Naive thymus-derived CD4-positive, alpha-beta T cell (primary cell): ENCODE data around the gene CNOT11. TPM values are rescaled to one million over a fixed set of nuclear protein-coding genes. Genes with fewer than 3 reads are reported as not detected.

Source experiments
- ATAC-seq: fragments of 150-1000 bp; cut with Tn5 transposase; 2 replicates; pipeline ENCODE4 v1.10.0; 2021; ENCODE audit warnings: mild to moderate bottlenecking, moderate library complexity
- CTCF ChIA-PET: fragments of 350-600 bp; sonication (Branson Sonifier 250); formaldehyde crosslinking; loops from one replicate; lab custom pipeline; 2021; ENCODE audit warnings: antibody characterized with exemption; lab: Charles Lee
- POLR2A ChIA-PET: fragments of 350-600 bp; sonication (Branson Sonifier 250); formaldehyde crosslinking; loops from one replicate; lab custom pipeline; 2021; ENCODE audit warnings: antibody characterized with exemption, inconsistent platforms; lab: Charles Lee
- DNase-seq, 9 donors: peaks; one replicate each; pipeline versions ENCODE4 v3.0.0 to v3.0.0-alpha.2; 2020 to 2022; ENCODE audit warnings: mixed read lengths in 1 of 9
- H3K27ac ChIP-seq: one replicate; pipeline ENCODE4 v1.7.0; 2013; ENCODE audit warnings: mild to moderate bottlenecking, low read depth, low read length, moderate library complexity
- H3K27me3 ChIP-seq, 2 donors: one replicate each; pipeline ENCODE4 v1.7.0; 2013; ENCODE audit warnings: low read length in 2 of 2, mild to moderate bottlenecking in 2 of 2, moderate library complexity in 2 of 2; ENCODE audit not compliant: control insufficient read depth in 2 of 2, insufficient read depth in 2 of 2
- H3K36me3 ChIP-seq, 3 experiments: 1 replicate in 2 of 3; 2 replicates in 1 of 3; pipeline ENCODE4 v1.7.0; 2013; ENCODE audit warnings: low read length in 3 of 3, mild to moderate bottlenecking in 3 of 3, moderate library complexity in 1 of 3; ENCODE audit not compliant: insufficient read depth in 3 of 3, control insufficient read depth in 2 of 3
- H3K4me1 ChIP-seq, 2 donors: one replicate each; pipeline ENCODE4 v1.7.0; 2013; ENCODE audit warnings: low read length in 2 of 2, mild to moderate bottlenecking in 2 of 2, moderate library complexity in 1 of 2; ENCODE audit not compliant: control insufficient read depth in 2 of 2, insufficient read depth in 2 of 2
- H3K4me3 ChIP-seq: 2 replicates; pipeline ENCODE4 v1.7.0; 2013; ENCODE audit warnings: mild to moderate bottlenecking, low read length
- H3K9me3 ChIP-seq, 3 experiments: 1 replicate in 2 of 3; 2 replicates in 1 of 3; pipeline ENCODE4 v1.7.0; 2013; ENCODE audit warnings: low read length in 3 of 3; ENCODE audit not compliant: control insufficient read depth in 2 of 3
- H3K27ac Mint-ChIP-seq, 9 donors: one replicate each; pipeline ENCODE4 v1.8.0; 2020 to 2022; ENCODE audit warnings: mixed read lengths in 9 of 9, mild to moderate bottlenecking in 8 of 9, moderate library complexity in 5 of 9, inconsistent platforms in 2 of 9
- H3K27me3 Mint-ChIP-seq, 5 donors: one replicate each; pipeline ENCODE4 v1.8.0; 2021 to 2022; ENCODE audit warnings: mixed read lengths in 5 of 5, mild to moderate bottlenecking in 1 of 5
- H3K36me3 Mint-ChIP-seq, 5 donors: one replicate each; pipeline ENCODE4 v1.8.0; 2020 to 2022; ENCODE audit warnings: mixed read lengths in 5 of 5, mild to moderate bottlenecking in 3 of 5, inconsistent platforms in 1 of 5
- H3K4me1 Mint-ChIP-seq, 7 donors: one replicate each; pipeline ENCODE4 v1.8.0; 2020 to 2022; ENCODE audit warnings: mixed read lengths in 7 of 7, mild to moderate bottlenecking in 3 of 7, inconsistent platforms in 1 of 7
- H3K4me3 Mint-ChIP-seq, 10 donors: one replicate each; pipeline ENCODE4 v1.8.0; 2020 to 2022; ENCODE audit warnings: mild to moderate bottlenecking in 10 of 10, mixed read lengths in 10 of 10, moderate library complexity in 6 of 10, inconsistent platforms in 2 of 10
- H3K9me3 Mint-ChIP-seq, 11 donors: one replicate each; pipeline ENCODE4 v1.8.0; 2020 to 2022; ENCODE audit warnings: mixed read lengths in 11 of 11, mild to moderate bottlenecking in 4 of 11, inconsistent platforms in 1 of 11, moderate library complexity in 1 of 11
- intact Hi-C, 2 donors: fragments of 100-400 bp; cut with micrococcal nuclease; formaldehyde crosslinking; loops; one replicate each; pipeline ENCODE4 v1.15.1; 2023
- polyA plus RNA-seq, 2 donors: library from polyadenylated mRNA; unstranded; fragments of 300-500 nt; fragmentation: Illumina TruSeq; gene quantifications; one replicate each; pipeline ENCODE4 v1.2.3, GENCODE V29; 2021
- total RNA-seq, 6 experiments: library from RNA in 5 of 6; stranded (reverse) in 5 of 6; gene quantifications; 1 replicate in 5 of 6; 2 replicates in 1 of 6; pipeline ENCODE4 v1.2.3 and lab custom pipeline; 2021 to 2026

CNOT11 gene
- total and polyA plus RNA-seq, 7 experiments from 2014 or later = 49.0 to 65.7 (median 60.4) TPM

GRCh38 chr2:101290711-101291110 is 38.0 kb downstream of the CNOT11 start:
- peak overlapping the region in 2 of 9 donors; percentile 0 to 66 for H3K27ac Mint-ChIP-seq
- H3K4me3 ChIP-seq = no peak overlapping the region
- H3K4me3 Mint-ChIP-seq = no peak overlapping the region
- no peak overlapping the region for H3K27ac ChIP-seq
- POLR2A ChIA-PET = interaction anchor here (0.6 to 1.1 kb wide), 2 partner anchors 13 to 40 kb away, joined by 3 to 4 read pairs; no protein-coding TSS in a partner anchor
- intact Hi-C loops = no loop called here
- H3K27me3 ChIP-seq = no peaks in the 10 kb centered on the region
- ATAC-seq = no peak
- no peaks in the 10 kb centered on the region for H3K27me3 Mint-ChIP-seq
- no peaks in the 10 kb centered on the region for H3K9me3 Mint-ChIP-seq
- H3K9me3 ChIP-seq = no peaks in the 10 kb centered on the region
- CTCF ChIA-PET = no interaction called here
- H3K36me3 Mint-ChIP-seq = peaks cover 1 to 44% (median 15%) of the 10 kb centered on the region in 5 donors
- peaks cover 5 to 50% (median 23%) of the 10 kb centered on the region in 3 experiments for H3K36me3 ChIP-seq
- peaks cover 7 to 57% (median 36%) of the 10 kb centered on the region in 7 donors for H3K4me1 Mint-ChIP-seq
- peaks cover 5 to 6% of the 10 kb centered on the region in 2 donors for H3K4me1 ChIP-seq
- DNase-seq = no peak

DNA sequence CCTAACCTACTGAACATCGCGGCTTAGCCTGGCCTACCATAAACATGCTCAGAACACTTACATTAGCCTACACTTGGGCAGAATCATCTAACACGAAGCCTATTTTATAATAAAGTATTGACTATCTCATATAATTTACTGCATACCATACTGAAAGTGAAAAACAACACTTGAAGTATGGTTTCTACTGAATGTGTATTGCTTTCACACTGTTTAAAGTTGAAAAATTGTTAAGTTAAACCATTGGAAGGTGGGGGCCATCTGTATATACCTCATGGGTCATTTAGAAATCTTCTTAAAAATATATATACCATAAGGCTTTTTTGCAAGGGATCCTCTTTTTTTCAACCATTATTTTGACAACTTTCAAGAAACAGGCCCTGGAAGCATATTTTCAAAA is 39.3 kb downstream of the CNOT11 start:
- Mint-ChIP-seq H3K27ac (peak overlapping the region in 1 of 9 donors; percentile 8), H3K36me3 (peaks cover 0 to 35% (median 9%) of the 10 kb centered on the region in 5 donors), H3K4me3 (no peak overlapping the region), H3K4me1 (peaks cover 18 to 67% (median 46%) of the 10 kb centered on the region in 7 donors), H3K27me3 (no peaks in the 10 kb centered on the region), H3K9me3 (no peaks in the 10 kb centered on the region)
- H3K27ac ChIP-seq = no peak overlapping the region
- H3K9me3 ChIP-seq = no peaks in the 10 kb centered on the region
- peaks cover 0 to 38% (median 21%) of the 10 kb centered on the region in 3 experiments for H3K36me3 ChIP-seq
- no peak for DNase-seq
- ChIA-PET CTCF (no interaction called here), POLR2A (interaction anchor here (0.7 to 1.1 kb wide), 2 partner anchors 39 to 475 kb away, joined by 3 read pairs; no protein-coding TSS in a partner anchor)
- ATAC-seq = no peak
- intact Hi-C loops = no loop called here
- peaks cover 11 to 15% of the 10 kb centered on the region in 2 donors for H3K4me1 ChIP-seq
- H3K27me3 ChIP-seq = no peaks in the 10 kb centered on the region
- no peak overlapping the region for H3K4me3 ChIP-seq

GRCh38 chr2:101293544-101293943 is 40.9 kb downstream of the CNOT11 start:
- ChIA-PET CTCF (interaction anchor here (1.0 kb wide), 1 partner anchor 49 kb away, joined by 3 read pairs; no protein-coding TSS in a partner anchor), POLR2A (no interaction called here)
- no peak for DNase-seq
- peak overlapping the region; percentile 14 for H3K27ac ChIP-seq
- no peaks in the 10 kb centered on the region for H3K9me3 Mint-ChIP-seq
- no peak overlapping the region for H3K4me3 ChIP-seq
- H3K36me3 Mint-ChIP-seq = peaks cover 0 to 28% (median 8%) of the 10 kb centered on the region in 5 donors
- no peaks in the 10 kb centered on the region for H3K27me3 Mint-ChIP-seq
- H3K27ac Mint-ChIP-seq = peak overlapping the region in 1 of 9 donors; percentile 41
- no peaks in the 10 kb centered on the region for H3K9me3 ChIP-seq
- H3K4me3 Mint-ChIP-seq = no peak overlapping the region
- no peaks in the 10 kb centered on the region for H3K27me3 ChIP-seq
- peaks cover 13 to 27% of the 10 kb centered on the region in 2 donors for H3K4me1 ChIP-seq
- no peak for ATAC-seq
- intact Hi-C loops = no loop called here
- H3K4me1 Mint-ChIP-seq = peaks cover 28 to 69% (median 53%) of the 10 kb centered on the region in 7 donors
- peaks cover 0 to 32% (median 13%) of the 10 kb centered on the region in 3 experiments for H3K36me3 ChIP-seq

GRCh38 chr2:101294861-101295260 is 42.2 kb downstream of the CNOT11 start:
- Histone ChIP-seq H3K27ac (no peak overlapping the region), H3K4me3 (no peak overlapping the region), H3K4me1 (peaks cover 20 to 38% of the 10 kb centered on the region in 2 donors), H3K36me3 (peaks cover 0 to 27% (median 13%) of the 10 kb centered on the region in 3 experiments), H3K27me3 (no peaks in the 10 kb centered on the region), H3K9me3 (no peaks in the 10 kb centered on the region)
- Mint-ChIP-seq H3K36me3 (peaks cover 0 to 24% (median 7%) of the 10 kb centered on the region in 5 donors), H3K4me1 (peaks cover 37 to 74% (median 60%) of the 10 kb centered on the region in 7 donors), H3K27me3 (no peaks in the 10 kb centered on the region), H3K4me3 (no peak overlapping the region), H3K9me3 (no peaks in the 10 kb centered on the region), H3K27ac (no peak overlapping the region)
- DNase-seq (no peak), ATAC-seq (no peak)
- intact Hi-C loops = loop anchor here in 1 of 2 donors (5.0 kb wide), 1 partner anchor 37 kb away; no protein-coding TSS in a partner anchor
- POLR2A ChIA-PET = no interaction called here
- CTCF ChIA-PET = interaction anchor here (0.8 kb wide), 1 partner anchor 637 kb away, joined by 4 read pairs; no protein-coding TSS in a partner anchor

DNA sequence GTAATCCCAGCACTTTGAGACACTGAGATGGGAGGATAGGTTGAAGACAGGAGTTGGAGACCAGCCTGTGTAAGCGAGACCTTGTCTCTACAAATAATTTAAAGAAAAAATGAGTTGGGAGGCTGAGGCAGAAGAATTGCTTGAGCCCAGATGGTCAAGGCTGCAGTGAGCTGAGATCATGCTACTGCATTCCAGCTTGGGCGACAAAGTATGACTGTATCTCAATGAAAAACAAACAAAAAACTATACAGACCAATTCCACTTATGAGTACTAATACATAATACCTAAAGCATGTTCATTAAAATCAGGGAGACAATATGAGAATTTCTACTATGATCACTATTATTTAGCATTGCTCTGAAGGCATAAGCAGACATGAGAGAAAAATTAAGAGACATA is 43.2 kb downstream of the CNOT11 start:
- Histone ChIP-seq H3K36me3 (peaks cover 0 to 26% (median 13%) of the 10 kb centered on the region in 3 experiments), H3K4me3 (no peak overlapping the region), H3K4me1 (peaks cover 30 to 48% of the 10 kb centered on the region in 2 donors), H3K27ac (no peak overlapping the region), H3K27me3 (no peaks in the 10 kb centered on the region), H3K9me3 (no peaks in the 10 kb centered on the region)
- POLR2A ChIA-PET = no interaction called here
- CTCF ChIA-PET = interaction anchor here (1.4 kb wide), 1 partner anchor 37 kb away, joined by 3 read pairs; no protein-coding TSS in a partner anchor
- intact Hi-C loops = loop anchor here in 1 of 2 donors (5.0 kb wide), 1 partner anchor 36 kb away; no protein-coding TSS in a partner anchor
- no peak for DNase-seq
- Mint-ChIP-seq H3K27ac (peak overlapping the region in 3 of 9 donors; percentile 2 to 37 (median 11)), H3K4me3 (peak overlapping the region in 6 of 10 donors; percentile 7 to 53 (median 38)), H3K4me1 (peaks cover 42 to 81% (median 67%) of the 10 kb centered on the region in 7 donors), H3K27me3 (no peaks in the 10 kb centered on the region), H3K9me3 (no peaks in the 10 kb centered on the region), H3K36me3 (peaks cover 0 to 21% (median 3%) of the 10 kb centered on the region in 5 donors)
- no peak for ATAC-seq

- Mint-ChIP-seq H3K27ac (peak overlapping the region in 2 of 9 donors; percentile 2 to 52), H3K9me3 (no peaks in the 10 kb centered on the region), H3K27me3 (no peaks in the 10 kb centered on the region), H3K36me3 (peaks cover 0 to 20% (median 3%) of the 10 kb centered on the region in 5 donors), H3K4me1 (peaks cover 45 to 86% (median 72%) of the 10 kb centered on the region in 7 donors), H3K4me3 (peak overlapping the region in 6 of 10 donors; percentile 7 to 54 (median 44))
- ChIA-PET POLR2A (interaction anchor here (0.6 kb wide), 1 partner anchor 361 kb away, joined by 3 read pairs; no protein-coding TSS in a partner anchor), CTCF (interaction anchor here (1.4 kb wide), 1 partner anchor 37 kb away, joined by 3 read pairs; no protein-coding TSS in a partner anchor)
- Histone ChIP-seq H3K27me3 (no peaks in the 10 kb centered on the region), H3K4me3 (no peak overlapping the region), H3K4me1 (peaks cover 32 to 52% of the 10 kb centered on the region in 2 donors), H3K36me3 (peaks cover 0 to 26% (median 13%) of the 10 kb centered on the region in 3 experiments), H3K9me3 (no peaks in the 10 kb centered on the region), H3K27ac (no peak overlapping the region)
- DNase-seq (no peak), ATAC-seq (no peak)
- intact Hi-C loops = loop anchor here in 1 of 2 donors (5.0 kb wide), 1 partner anchor 36 kb away; no protein-coding TSS in a partner anchor
Measured at GRCh38 chr2:101296371-101296770, 43.7 kb downstream of the CNOT11 start.
